Liver (tissue), 9 donors: ENCODE results near the gene STIM1. TPM values are rescaled to one million over a fixed set of nuclear protein-coding genes. Genes with fewer than 3 reads are reported as not detected.

Experiments
- DNase-seq: peaks from one replicate; pipeline ENCODE4 v3.0.0-alpha.2; 2017; ENCODE audit warnings: low spot score
- H3K27ac ChIP-seq, 2 donors: one replicate each; pipeline ENCODE4 v1.7.0; 2013; ENCODE audit warnings: inconsistent platforms in 2 of 2, low read length in 2 of 2, control low read depth in 1 of 2, low read depth in 1 of 2, mild to moderate bottlenecking in 1 of 2
- H3K27me3 ChIP-seq, 4 donors: one replicate each; pipeline versions ENCODE4 v1.6.1 to v1.7.0; 2013; ENCODE audit warnings: low read length in 3 of 4, inconsistent platforms in 1 of 4, mild to moderate bottlenecking in 1 of 4, moderate library complexity in 1 of 4; ENCODE audit not compliant: control insufficient read depth in 4 of 4, insufficient read depth in 4 of 4
- H3K36me3 ChIP-seq, 4 donors: one replicate each; pipeline versions ENCODE4 v1.6.1 to v1.7.0; 2013; ENCODE audit warnings: low read length in 3 of 4, mild to moderate bottlenecking in 3 of 4, low read depth in 1 of 4, moderate library complexity in 1 of 4; ENCODE audit not compliant: control insufficient read depth in 4 of 4, insufficient read depth in 3 of 4
- H3K4me1 ChIP-seq, 4 donors: one replicate each; pipeline versions ENCODE4 v1.6.1 to v1.7.0; 2013; ENCODE audit warnings: low read length in 3 of 4, mild to moderate bottlenecking in 3 of 4, moderate library complexity in 1 of 4; ENCODE audit not compliant: control insufficient read depth in 4 of 4, insufficient read depth in 4 of 4
- H3K4me3 ChIP-seq, 3 donors: one replicate each; pipeline versions ENCODE4 v1.6.1 to v1.7.0; 2013; ENCODE audit warnings: low read length in 3 of 3, control low read depth in 1 of 3, low read depth in 1 of 3, mild to moderate bottlenecking in 1 of 3
- H3K9ac ChIP-seq, 2 donors: one replicate each; pipeline ENCODE4 v1.7.0; 2013; ENCODE audit warnings: low read length in 2 of 2, mild to moderate bottlenecking in 2 of 2, moderate library complexity in 2 of 2, control low read depth in 1 of 2, low read depth in 1 of 2
- H3K9me3 ChIP-seq, 4 donors: one replicate each; pipeline versions ENCODE4 v1.6.1 to v1.7.0; 2013; ENCODE audit warnings: low read length in 3 of 4; ENCODE audit not compliant: control insufficient read depth in 4 of 4
- ATF3 ChIP-seq: IDR thresholded peaks from 2 replicates; pipeline ENCODE4 v1.6.1; 2016; ENCODE audit warnings: antibody characterized with exemption
- CTCF ChIP-seq: fragments of 150-350 bp; IDR thresholded peaks from 2 replicates; pipeline ENCODE4 v1.5.1; 2017; ENCODE audit warnings: improper control_type of control experiment, low read depth, low read length; ENCODE audit not compliant: missing input control
- EGR1 ChIP-seq, 2 donors: IDR thresholded peaks; 2 replicates each; pipeline ENCODE4 v1.6.1; 2016 to 2018; ENCODE audit warnings: antibody characterized with exemption in 2 of 2, low read depth in 2 of 2
- FOXA1 ChIP-seq: IDR thresholded peaks from 2 replicates; pipeline ENCODE4 v1.6.1; 2016; ENCODE audit warnings: antibody characterized with exemption
- FOXA2 ChIP-seq: IDR thresholded peaks from 2 replicates; pipeline ENCODE4 v1.6.1; 2016; ENCODE audit warnings: antibody characterized with exemption
- GABPA ChIP-seq, 2 donors: IDR thresholded peaks in 1 of 2; conservative IDR thresholded peaks in 1 of 2; 2 replicates each; pipeline ENCODE4 v1.6.1; 2016; ENCODE audit warnings: antibody characterized with exemption in 2 of 2, mild to moderate bottlenecking in 1 of 2, moderate library complexity in 1 of 2
- HNF4A ChIP-seq, 2 donors: conservative IDR thresholded peaks; 2 replicates each; pipeline ENCODE4 v1.6.1; 2016; ENCODE audit warnings: antibody characterized with exemption in 2 of 2, mild to moderate bottlenecking in 2 of 2
- HNF4G ChIP-seq: IDR thresholded peaks from 2 replicates; pipeline ENCODE4 v1.6.1; 2016; ENCODE audit warnings: antibody characterized with exemption
- JUND ChIP-seq, 2 donors: IDR thresholded peaks; 2 replicates each; pipeline ENCODE4 v1.6.1; 2016; ENCODE audit warnings: antibody characterized with exemption in 2 of 2
- MAX ChIP-seq: IDR thresholded peaks from 2 replicates; pipeline ENCODE4 v1.6.1; 2016; ENCODE audit warnings: antibody characterized with exemption
- NR2F2 ChIP-seq: IDR thresholded peaks from 2 replicates; pipeline ENCODE4 v1.6.1; 2016; ENCODE audit warnings: antibody characterized with exemption
- RAD21 ChIP-seq, 2 donors: IDR thresholded peaks; 2 replicates each; pipeline ENCODE4 v1.6.1; 2016; ENCODE audit warnings: antibody characterized with exemption in 2 of 2, mild to moderate bottlenecking in 2 of 2
- REST ChIP-seq: IDR thresholded peaks from 2 replicates; pipeline ENCODE4 v1.6.1; 2016; ENCODE audit warnings: antibody characterized with exemption, mild to moderate bottlenecking
- RXRA ChIP-seq, 2 donors: IDR thresholded peaks; 2 replicates each; pipeline ENCODE4 v1.6.1; 2017 to 2018; ENCODE audit warnings: antibody characterized with exemption in 2 of 2, mild to moderate bottlenecking in 1 of 2
- SP1 ChIP-seq: IDR thresholded peaks from 2 replicates; pipeline ENCODE4 v1.6.1; 2018; ENCODE audit warnings: antibody characterized with exemption, mild to moderate bottlenecking
- TAF1 ChIP-seq: conservative IDR thresholded peaks from 2 replicates; pipeline ENCODE4 v1.6.1; 2016; ENCODE audit warnings: antibody characterized with exemption, mild to moderate bottlenecking
- YY1 ChIP-seq: IDR thresholded peaks from 2 replicates; pipeline ENCODE4 v1.6.1; 2016; ENCODE audit warnings: antibody characterized with exemption, mild to moderate bottlenecking
- ZBTB33 ChIP-seq: IDR thresholded peaks from 2 replicates; pipeline ENCODE4 v1.6.1; 2016; ENCODE audit warnings: antibody characterized with exemption
- WGBS: extraction: QIAGEN DNeasy Blood & Tissue Kit; methylation state at CpG from one replicate; pipeline ENCODE4 v1.1.7; 2013; 5-methylcytosine and 5-hydroxymethylcytosine counted together
- polyA plus RNA-seq, 2 donors: library from polyadenylated mRNA; stranded (reverse) in 1 of 2; unstranded in 1 of 2; fragments of 200-250 nt in 1 of 2; fragments of >200 nt in 1 of 2; fragmentation: Nextera tagmentation in 1 of 2; extraction: Ambion mirVana in 1 of 2; gene quantifications; one replicate each; pipeline versions ENCODE4 v1.2.1 to v1.2.3, GENCODE V29; 2013 to 2015
- total RNA-seq, 2 donors: library from RNA; depleted of rRNA; stranded (reverse); fragments of >200 nt; gene quantifications; one replicate each; pipeline ENCODE4 v1.2.3, GENCODE V29; 2014
- donor health status: healthy.
- donor health status: healthy.
- donor health status: healthy.
- donor health status: healthy.
- donor health status: healthy.

Gene STIM1
- total and polyA plus RNA-seq, 4 donors = 19.7 to 42.9 (median 25.1) TPM

GRCh38 chr11:3929649-3930048 lies 74.2 kb downstream of the STIM1 start:
- peaks cover 12 to 48% (median 29%) of the 10 kb centered on the region in 4 donors for H3K4me1 ChIP-seq
- WGBS = 40% methylated on average over 8 of the region's 8 CpGs
- no peak overlapping the region for H3K4me3 ChIP-seq
- H3K9ac ChIP-seq = peak overlapping the region in 1 of 2 donors; percentile 19
- H3K27ac ChIP-seq = peak overlapping the region; percentile 55 to 73
- no peaks in the 10 kb centered on the region for H3K36me3 ChIP-seq
- no peak for DNase-seq
- no peaks in the 10 kb centered on the region for H3K27me3 ChIP-seq
- peak in 1 of 2 donors; percentile 45 for TF ChIP-seq EGR1 (IDR thresholded peaks at IDR 0.05; ENCODE audit: low read depth in 2 of 2)
- peak; percentile 41 for TF ChIP-seq FOXA1
- no peak for TF ChIP-seq HNF4G
- TF ChIP-seq SP1 = peak; percentile 73
- peak; percentile 57 for TF ChIP-seq REST
- peak in 1 of 2 donors; percentile 44 for TF ChIP-seq JUND (IDR thresholded peaks at IDR 0.05)
- TF ChIP-seq GABPA (IDR thresholded peaks at IDR 0.05 in 1 of 2, conservative IDR thresholded peaks at IDR 0.05 in 1 of 2) = peak in 1 of 2 donors; percentile 19
- peak; percentile 46 to 63 for TF ChIP-seq RAD21 (IDR thresholded peaks at IDR 0.05)
- TF ChIP-seq HNF4A (conservative IDR thresholded peaks at IDR 0.05) = peak; percentile 60 to 68
- peak; percentile 71 to 77 for TF ChIP-seq RXRA (IDR thresholded peaks at IDR 0.05)
- TF ChIP-seq FOXA2 = peak; percentile 14
- peak; percentile 34 for TF ChIP-seq YY1
- no peak for TF ChIP-seq TAF1
- TF ChIP-seq ATF3 = peak; percentile 17
- no peak for TF ChIP-seq CTCF
- TF ChIP-seq MAX = peak; percentile 30
- TF ChIP-seq NR2F2 = no peak
- no peak for TF ChIP-seq ZBTB33
- H3K9me3 ChIP-seq = no peaks in the 10 kb centered on the region
